ENCODE measurements around the gene TBX19. TPM values are rescaled to one million over a fixed set of nuclear protein-coding genes. Genes with fewer than 3 reads are reported as not detected.

TBX19 gene
- total RNA-seq, 1 donor from 2014 or later, result 3.1 TPM

GRCh38 chr1:168263130-168263529, 17.5 kb upstream of the TBX19 start:
- peaks cover 12% of the 10 kb centered on the region for H3K4me1 ChIP-seq
- no peak overlapping the region for H3K4me3 Mint-ChIP-seq
- H2AFZ ChIP-seq (replicated peaks), result no peak overlapping the region
- H3K9me3 ChIP-seq (ENCODE audit: low read depth), result no peaks in the 10 kb centered on the region
- peaks cover 6% of the 10 kb centered on the region for H3K36me3 Mint-ChIP-seq
- no peaks in the 10 kb centered on the region for H3K27me3 ChIP-seq
- no peak overlapping the region for H3K27ac ChIP-seq
- peaks cover 6% of the 10 kb centered on the region for H3K9me3 Mint-ChIP-seq
- DNase-seq (ENCODE audit: low spot score), result no peak
- no peak overlapping the region for H3K27ac Mint-ChIP-seq
- peaks cover 3% of the 10 kb centered on the region for H3K4me1 Mint-ChIP-seq
- no peak overlapping the region for H3K9ac ChIP-seq
- H3F3A ChIP-seq (ENCODE audit: low read depth), result peaks cover 5% of the 10 kb centered on the region
- TF ChIP-seq, protein P1, sequence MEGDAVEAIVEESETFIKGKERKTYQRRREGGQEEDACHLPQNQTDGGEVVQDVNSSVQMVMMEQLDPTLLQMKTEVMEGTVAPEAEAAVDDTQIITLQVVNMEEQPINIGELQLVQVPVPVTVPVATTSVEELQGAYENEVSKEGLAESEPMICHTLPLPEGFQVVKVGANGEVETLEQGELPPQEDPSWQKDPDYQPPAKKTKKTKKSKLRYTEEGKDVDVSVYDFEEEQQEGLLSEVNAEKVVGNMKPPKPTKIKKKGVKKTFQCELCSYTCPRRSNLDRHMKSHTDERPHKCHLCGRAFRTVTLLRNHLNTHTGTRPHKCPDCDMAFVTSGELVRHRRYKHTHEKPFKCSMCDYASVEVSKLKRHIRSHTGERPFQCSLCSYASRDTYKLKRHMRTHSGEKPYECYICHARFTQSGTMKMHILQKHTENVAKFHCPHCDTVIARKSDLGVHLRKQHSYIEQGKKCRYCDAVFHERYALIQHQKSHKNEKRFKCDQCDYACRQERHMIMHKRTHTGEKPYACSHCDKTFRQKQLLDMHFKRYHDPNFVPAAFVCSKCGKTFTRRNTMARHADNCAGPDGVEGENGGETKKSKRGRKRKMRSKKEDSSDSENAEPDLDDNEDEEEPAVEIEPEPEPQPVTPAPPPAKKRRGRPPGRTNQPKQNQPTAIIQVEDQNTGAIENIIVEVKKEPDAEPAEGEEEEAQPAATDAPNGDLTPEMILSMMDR (IDR thresholded peaks at IDR 0.05), result no peak
- TF ChIP-seq EZH2 (IDR thresholded peaks at IDR 0.05), result no peak
- no peak for TF ChIP-seq EZH2phosphoT487 (IDR thresholded peaks at IDR 0.05)
- H4K20me1 ChIP-seq (ENCODE audit: low read depth), result peaks cover 4% of the 10 kb centered on the region
- H3K79me2 ChIP-seq (ENCODE audit: low read depth), result no peaks in the 10 kb centered on the region
- H3K4me3 ChIP-seq, result no peak overlapping the region
- H3K36me3 ChIP-seq, result no peaks in the 10 kb centered on the region
- H3K4me2 ChIP-seq, result no peak overlapping the region
- H3K27me3 Mint-ChIP-seq (ENCODE audit: insufficient read depth, low read depth), result peaks cover 2% of the 10 kb centered on the region

DNA sequence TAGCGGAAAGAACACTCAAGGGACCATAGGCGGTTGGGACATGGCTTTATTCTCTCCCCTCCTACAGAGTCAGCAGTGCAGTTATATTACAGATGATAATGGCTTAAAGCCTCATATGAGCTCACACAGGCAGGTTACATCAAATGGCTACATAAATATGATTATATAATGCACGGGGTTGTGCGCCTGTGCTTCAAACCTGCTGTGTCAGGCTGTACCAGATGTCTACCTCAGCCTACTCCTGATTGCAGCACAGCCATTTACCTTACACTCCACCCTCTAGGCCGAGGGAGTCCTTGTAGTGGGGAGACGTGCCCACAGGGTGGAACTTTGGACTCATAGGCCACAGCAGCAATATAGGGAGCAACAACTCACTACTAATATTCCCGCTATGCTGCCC, 16.4 kb upstream of the TBX19 start:
- no peaks in the 10 kb centered on the region for H3K9me3 ChIP-seq (ENCODE audit: low read depth)
- Mint-ChIP-seq H3K9me3 (peaks cover 5% of the 10 kb centered on the region), H3K27ac (no peak overlapping the region), H3K4me1 (peaks cover 3% of the 10 kb centered on the region), H3K4me3 (no peak overlapping the region), H3K27me3 (ENCODE audit: insufficient read depth, low read depth) (peaks cover 2% of the 10 kb centered on the region), H3K36me3 (peaks cover 4% of the 10 kb centered on the region)
- no peak overlapping the region for H3K27ac ChIP-seq
- H3K36me3 ChIP-seq, result no peaks in the 10 kb centered on the region
- TF ChIP-seq EZH2 (IDR thresholded peaks at IDR 0.05) (no peak), EZH2phosphoT487 (IDR thresholded peaks at IDR 0.05) (no peak)
- TF ChIP-seq, protein P1 (IDR thresholded peaks at IDR 0.05), result no peak
- H3K79me2 ChIP-seq (ENCODE audit: low read depth), result no peaks in the 10 kb centered on the region
- no peaks in the 10 kb centered on the region for H3K27me3 ChIP-seq
- no peak overlapping the region for H3K4me3 ChIP-seq
- no peak overlapping the region for H3K4me2 ChIP-seq
- no peak for DNase-seq (ENCODE audit: low spot score)
- peaks cover 12% of the 10 kb centered on the region for H3K4me1 ChIP-seq
- peaks cover 4% of the 10 kb centered on the region for H4K20me1 ChIP-seq (ENCODE audit: low read depth)
- no peak overlapping the region for H2AFZ ChIP-seq (replicated peaks)
- H3K9ac ChIP-seq, result no peak overlapping the region
- H3F3A ChIP-seq (ENCODE audit: low read depth), result peaks cover 5% of the 10 kb centered on the region

DNA sequence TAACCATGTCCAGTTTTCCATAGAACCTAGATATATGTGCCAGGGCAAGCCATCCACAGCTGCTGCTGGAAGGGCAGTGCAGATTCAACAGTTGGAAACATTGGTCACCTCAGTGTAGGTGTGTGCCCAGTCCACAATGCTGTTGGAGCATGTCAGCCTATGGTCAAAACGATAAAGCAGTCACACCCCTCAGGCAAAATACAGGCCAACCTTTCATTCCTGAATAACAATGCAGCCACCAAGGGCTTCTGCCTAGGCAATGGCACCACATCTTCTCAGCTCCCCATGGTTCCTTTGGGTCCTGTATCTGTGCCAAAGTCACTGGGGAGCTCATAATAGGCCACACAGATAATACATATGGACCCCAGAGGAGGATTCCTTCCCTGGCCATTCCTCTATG, 15.1 kb upstream of the TBX19 start:
- peaks cover 2% of the 10 kb centered on the region for H3K27me3 Mint-ChIP-seq (ENCODE audit: insufficient read depth, low read depth)

More for the DNA sequence above, 15.1 kb upstream of the TBX19 start:
- Mint-ChIP-seq H3K9me3 (peaks cover 5% of the 10 kb centered on the region), H3K4me3 (no peak overlapping the region), H3K27ac (no peak overlapping the region), H3K36me3 (peaks cover 4% of the 10 kb centered on the region), H3K4me1 (no peaks in the 10 kb centered on the region)
- TF ChIP-seq EZH2 (IDR thresholded peaks at IDR 0.05), result no peak
- TF ChIP-seq, protein P1 (IDR thresholded peaks at IDR 0.05), result no peak
- no peak for TF ChIP-seq EZH2phosphoT487 (IDR thresholded peaks at IDR 0.05)
- Histone ChIP-seq H3F3A (ENCODE audit: low read depth) (no peaks in the 10 kb centered on the region), H3K4me1 (peaks cover 2% of the 10 kb centered on the region), H3K9ac (no peak overlapping the region), H3K4me2 (no peak overlapping the region), H3K27me3 (no peaks in the 10 kb centered on the region), H2AFZ (replicated peaks) (no peak overlapping the region), H3K4me3 (no peak overlapping the region), H4K20me1 (ENCODE audit: low read depth) (no peaks in the 10 kb centered on the region), H3K79me2 (ENCODE audit: low read depth) (no peaks in the 10 kb centered on the region), H3K9me3 (ENCODE audit: low read depth) (no peaks in the 10 kb centered on the region), H3K27ac (no peak overlapping the region), H3K36me3 (no peaks in the 10 kb centered on the region)
- DNase-seq (ENCODE audit: low spot score), result no peak
